Medulla oblongata (tissue), 1 donor: ENCODE results near the gene IL36A.

ENCODE experiments used
- DNase-seq: peaks from one replicate; pipeline ENCODE4 v3.0.0-alpha.2; 2015; ENCODE audit errors: extremely low spot score

The IL36A gene, protein sequence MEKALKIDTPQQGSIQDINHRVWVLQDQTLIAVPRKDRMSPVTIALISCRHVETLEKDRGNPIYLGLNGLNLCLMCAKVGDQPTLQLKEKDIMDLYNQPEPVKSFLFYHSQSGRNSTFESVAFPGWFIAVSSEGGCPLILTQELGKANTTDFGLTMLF

DNA sequence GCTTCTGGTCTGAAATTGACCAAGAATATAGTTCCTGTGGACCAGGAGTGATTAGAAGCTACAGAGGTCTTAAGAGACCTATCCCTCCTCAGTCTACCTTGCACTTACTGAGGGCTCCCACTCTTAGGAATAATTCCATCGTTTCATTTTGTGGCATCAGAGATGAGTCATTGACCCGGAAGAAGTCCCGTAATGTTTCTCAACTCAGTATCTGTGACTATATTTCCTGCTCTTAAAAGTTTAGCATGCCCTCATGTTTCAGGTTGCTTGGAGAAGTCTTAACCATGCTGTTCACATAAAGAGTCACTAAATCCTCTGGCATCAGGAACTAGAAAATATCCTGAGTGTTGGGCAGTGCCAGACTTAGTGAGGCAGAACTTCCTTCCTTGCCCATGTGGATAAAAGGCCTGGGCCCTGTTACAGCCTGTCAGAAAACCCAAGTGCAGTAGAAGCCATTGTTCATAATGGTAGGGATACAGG lies at the start of gene IL36A:
Gene IL36A, plus strand, starts transcription at position 430 of the 480 bp plus-strand sequence. CDS start 413 bp downstream, outside the sequence.
- DNase-seq = no peak

- DNase-seq = no peak
These were observed 47.7 kb upstream of the IL36A start for GRCh38 chr2:112957511-112957910.

GRCh38 chr2:112958428-112959108 lies 46.7 kb upstream of the IL36A start:
- DNase-seq = peak; percentile 54

DNA sequence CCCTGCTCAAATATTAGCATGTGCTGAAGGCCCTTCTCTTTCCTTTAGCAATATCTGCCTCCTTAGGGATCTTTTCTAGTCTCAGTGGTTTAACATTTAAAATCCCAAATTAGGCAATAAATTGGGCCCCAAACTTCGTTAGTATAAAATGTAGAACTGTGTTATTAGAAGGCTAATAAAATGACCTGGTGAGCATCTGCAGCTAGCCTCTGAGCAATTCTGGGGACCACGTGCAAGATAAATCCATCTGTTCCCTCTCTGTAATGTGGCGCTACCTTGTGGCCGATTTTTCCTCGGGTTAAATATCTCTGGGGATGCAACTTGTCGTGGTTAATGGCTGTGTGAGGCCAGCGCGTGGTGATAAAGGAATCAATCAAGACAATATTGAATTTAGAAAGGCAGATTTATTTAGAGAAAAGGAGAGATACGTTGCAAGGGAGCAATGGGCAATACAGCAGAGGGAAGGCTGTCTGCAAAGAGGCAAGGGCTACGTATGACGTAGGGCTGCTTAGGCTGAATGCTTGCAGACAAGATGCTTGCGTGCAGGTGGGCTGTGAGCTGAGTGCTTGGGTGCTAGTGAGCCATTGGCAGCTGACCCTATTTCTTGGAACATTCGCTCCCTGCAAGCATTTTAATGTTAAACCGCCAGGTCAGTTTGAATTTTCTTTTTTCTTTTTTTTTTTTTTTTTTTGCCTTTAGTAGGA lies 46.0 kb upstream of the IL36A start:
- no peak for DNase-seq

DNA sequence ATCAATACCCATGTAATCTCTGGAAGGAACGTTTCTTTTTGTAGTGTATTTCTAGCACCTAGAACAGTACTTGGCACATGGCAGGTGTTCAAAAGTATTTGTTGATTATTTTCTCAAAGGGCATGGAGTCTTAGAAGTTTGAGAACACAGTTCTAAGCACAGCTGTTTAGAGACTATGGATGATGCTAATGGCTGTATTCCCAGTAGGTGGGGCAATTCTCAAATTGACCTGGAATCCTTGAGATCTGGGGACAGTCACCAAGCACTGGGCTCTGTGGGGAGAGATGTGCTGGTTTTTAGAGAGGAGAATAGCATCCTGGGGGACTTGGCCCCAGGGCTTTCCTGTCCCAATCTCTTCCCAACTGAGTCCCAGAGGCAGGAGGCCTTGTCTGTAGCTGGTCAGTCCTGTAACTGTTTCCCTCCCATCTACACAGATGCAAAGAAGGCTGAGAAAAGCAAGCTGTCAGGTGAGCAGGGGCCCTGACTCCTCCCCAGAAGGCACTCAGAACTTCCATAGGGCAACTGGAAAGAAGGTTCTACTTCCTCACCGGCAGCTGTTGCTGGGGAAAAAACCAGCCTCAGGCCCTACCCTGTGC lies 44.9 kb upstream of the IL36A start:
- no peak for DNase-seq

DNA sequence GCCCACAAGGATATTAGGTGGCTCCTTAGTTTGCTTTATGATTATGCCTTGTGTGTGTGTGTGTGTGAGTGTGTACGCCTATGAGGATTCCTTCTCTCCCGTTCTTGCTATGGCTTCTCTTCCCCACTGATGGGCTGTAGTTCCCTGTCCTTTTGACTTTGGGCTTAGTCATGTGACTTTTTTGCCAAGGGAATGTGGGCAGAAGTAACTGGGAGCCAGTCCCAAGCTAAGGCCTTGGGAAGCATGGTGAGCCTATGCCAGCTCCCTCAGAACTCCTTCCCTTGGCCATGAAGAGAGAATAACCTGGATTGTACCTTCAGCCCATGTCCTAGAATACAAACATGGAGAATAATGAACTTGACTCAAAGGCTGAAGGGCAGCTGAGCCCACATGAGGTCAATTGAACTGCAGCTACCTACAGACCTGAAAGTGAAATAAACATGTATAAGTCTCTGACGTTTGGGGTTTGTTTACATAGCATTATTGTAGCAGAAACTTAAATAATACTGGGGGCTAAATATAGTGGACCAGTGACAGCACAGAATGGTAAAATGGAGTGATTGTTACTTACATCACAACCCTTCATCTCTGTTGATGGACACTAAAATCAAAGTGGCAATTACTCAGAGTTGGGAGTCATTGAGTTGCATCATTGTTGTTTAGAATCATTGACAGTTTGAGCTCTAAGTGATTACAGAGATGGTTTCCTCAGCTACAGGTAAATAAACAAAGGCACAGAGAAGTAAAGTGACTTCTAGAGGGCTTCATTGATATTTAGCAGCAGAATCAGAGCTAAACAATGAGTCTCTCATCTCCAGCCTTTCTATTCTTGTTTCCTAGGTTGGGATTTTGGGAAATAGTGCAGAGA lies 42.7 kb upstream of the IL36A start:
- DNase-seq = no peak

DNA sequence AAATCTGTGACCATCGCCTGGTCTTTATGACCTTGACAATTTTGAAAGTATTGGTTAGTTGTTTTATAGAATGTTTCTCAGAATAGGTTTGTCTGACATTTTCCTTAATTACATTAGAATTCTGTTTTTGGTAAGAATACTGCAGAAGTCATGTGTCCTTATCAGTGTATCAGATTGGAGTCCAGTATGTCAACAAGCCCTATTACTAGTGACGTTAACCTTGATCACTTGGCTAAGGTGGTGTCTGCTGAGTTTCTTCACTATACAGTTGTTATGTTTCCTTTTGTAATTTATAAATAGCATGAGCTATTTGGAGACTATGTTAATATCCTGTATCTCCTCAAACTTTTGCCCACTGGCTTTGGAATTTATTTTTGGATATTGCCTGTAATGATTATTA lies 38.2 kb upstream of the IL36A start:
- no peak for DNase-seq

GRCh38 chr2:112972423-112973086 lies 32.7 kb upstream of the IL36A start:
- DNase-seq = no peak

- DNase-seq = no peak
These were observed 32.1 kb upstream of the IL36A start for GRCh38 chr2:112973156-112973555.

GRCh38 chr2:112977559-112978056 lies 27.7 kb upstream of the IL36A start, which contains the start of gene IL36G:
IL36G (plus strand) TSS chr2:112978006; CDS start chr2:112978639, 633 bp downstream.
- DNase-seq = no peak

DNA sequence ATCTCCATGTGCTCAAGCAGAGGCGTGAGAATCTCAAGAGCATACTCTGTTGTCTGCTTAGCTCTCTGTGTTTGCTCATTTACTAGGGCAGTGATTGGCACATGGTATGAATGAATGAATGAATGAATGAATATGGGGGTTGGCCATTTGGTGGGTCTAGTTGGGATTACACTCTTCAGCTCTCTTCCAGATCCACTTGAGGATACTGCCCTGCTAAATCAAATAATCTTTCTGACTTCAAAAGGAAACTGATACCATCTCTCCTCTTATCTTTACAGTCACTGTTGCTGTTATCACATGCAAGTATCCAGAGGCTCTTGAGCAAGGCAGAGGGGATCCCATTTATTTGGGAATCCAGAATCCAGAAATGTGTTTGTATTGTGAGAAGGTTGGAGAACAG lies 25.5 kb upstream of the IL36A start:
- DNase-seq = no peak

- no peak for DNase-seq
These were observed 24.7 kb upstream of the IL36A start for GRCh38 chr2:112980537-112980936.

DNA sequence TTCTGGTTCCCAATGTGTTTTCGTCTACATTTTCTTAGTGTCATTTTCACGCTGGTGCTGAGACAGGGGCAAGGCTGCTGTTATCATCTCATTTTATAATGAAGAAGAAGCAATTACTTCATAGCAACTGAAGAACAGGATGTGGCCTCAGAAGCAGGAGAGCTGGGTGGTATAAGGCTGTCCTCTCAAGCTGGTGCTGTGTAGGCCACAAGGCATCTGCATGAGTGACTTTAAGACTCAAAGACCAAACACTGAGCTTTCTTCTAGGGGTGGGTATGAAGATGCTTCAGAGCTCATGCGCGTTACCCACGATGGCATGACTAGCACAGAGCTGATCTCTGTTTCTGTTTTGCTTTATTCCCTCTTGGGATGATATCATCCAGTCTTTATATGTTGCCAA lies 20.2 kb upstream of the IL36A start:
- DNase-seq = no peak

GRCh38 chr2:112989611-112990010 lies 15.6 kb upstream of the IL36A start:
- no peak for DNase-seq

- DNase-seq = no peak
These were observed 11.4 kb upstream of the IL36A start for GRCh38 chr2:112993831-112994230.

DNA sequence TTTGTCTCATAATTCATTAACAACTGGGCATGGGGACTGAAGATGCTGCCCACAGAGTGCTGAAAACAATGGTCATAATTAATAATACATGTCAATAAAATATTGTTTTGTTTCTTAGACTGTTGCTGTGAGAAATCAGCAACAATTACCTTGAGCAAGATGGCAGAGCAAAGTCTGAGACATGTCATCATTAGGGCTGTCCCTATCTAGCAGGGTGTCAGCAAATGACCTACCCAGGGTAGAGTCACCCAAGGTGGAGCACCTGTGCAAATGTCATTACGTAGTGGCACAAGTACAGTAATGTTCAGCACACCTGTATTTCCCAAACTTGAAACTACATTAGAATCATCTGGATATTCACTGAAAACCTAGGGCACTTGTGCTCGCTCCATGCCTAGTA lies 10.6 kb upstream of the IL36A start:
- no peak for DNase-seq

GRCh38 chr2:112995346-112995920 lies 9.8 kb upstream of the IL36A start:
- DNase-seq = no peak

DNA sequence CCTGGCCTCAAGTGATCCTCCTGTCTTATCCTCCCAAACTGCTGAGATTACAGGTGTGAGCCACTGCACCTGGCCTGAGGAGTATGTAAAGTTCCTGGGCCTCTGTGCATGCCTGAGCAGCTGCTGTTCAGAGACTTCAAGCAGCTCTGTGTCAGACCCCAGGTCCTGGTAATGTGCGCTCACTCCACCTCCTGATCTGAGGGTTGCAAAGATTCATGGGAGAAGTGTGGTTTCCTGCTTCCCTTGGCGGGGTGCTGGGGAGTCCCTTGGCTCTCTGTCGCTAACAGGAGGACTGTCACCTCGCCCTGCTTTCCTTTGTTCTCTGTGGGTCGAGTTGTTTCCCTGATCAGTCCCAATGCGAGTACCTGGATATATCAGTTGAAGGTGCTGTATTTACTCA lies 8.6 kb upstream of the IL36A start:
- DNase-seq = no peak

GRCh38 chr2:112997151-112997550 lies 8.1 kb upstream of the IL36A start:
- no peak for DNase-seq

DNA sequence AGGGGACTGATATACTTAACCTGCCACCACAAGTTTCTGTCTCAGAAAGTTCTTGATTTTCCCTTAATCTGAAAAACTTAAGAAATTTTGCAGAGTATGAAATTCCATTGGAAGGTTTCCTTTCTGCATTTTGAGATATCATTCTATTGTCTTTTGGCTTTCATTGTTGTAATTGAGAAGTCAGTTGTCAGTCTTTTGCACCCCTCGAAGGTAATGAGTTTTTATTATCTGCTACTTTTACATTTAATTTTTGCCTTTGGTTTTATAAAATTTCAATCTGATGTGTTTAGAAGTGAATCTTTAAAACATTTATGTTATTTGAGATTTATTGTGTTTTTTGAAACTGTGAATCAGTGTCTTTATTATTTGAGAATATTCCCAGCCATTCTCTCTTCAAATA lies 4.8 kb upstream of the IL36A start:
- no peak for DNase-seq
